RWPE1 (cell line): Measurements from ENCODE around the gene HHIP.

Experiments
- CTCF ChIA-PET: fragments of 350-600 bp; sonication (Branson Sonifier 250); formaldehyde crosslinking; extraction: SDS; loops from one replicate; lab custom pipeline; 2021; lab: Yijun Ruan, JAX
- POLR2A ChIA-PET: fragments of 400-600 bp; formaldehyde crosslinking; extraction: SDS; loops from one replicate; lab custom pipeline; 2020; ENCODE audit warnings: antibody characterized with exemption; ENCODE audit not compliant: low non-redundant PET; lab: Yijun Ruan, JAX
- DNase-seq: peaks from one replicate; pipeline ENCODE4 v3.0.0; 2012; ENCODE audit warnings: low spot score
- H3K27ac ChIP-seq: fragments of 450-650 bp; 2 replicates; pipeline ENCODE4 v1.5.1; 2017
- CTCF ChIP-seq: fragments of 450-650 bp; conservative IDR thresholded peaks from 2 replicates; pipeline ENCODE4 v1.5.1; 2017; ENCODE audit warnings: low read depth, mild to moderate bottlenecking

HHIP gene

GRCh38 chr4:144647095-144647561 lies 1.2 kb downstream of the HHIP start:
- H3K27ac ChIP-seq = peak overlapping the region; percentile 68; the same call in 1 of the 2 replicates
- ChIA-PET POLR2A (no interaction called here), CTCF (no interaction called here)
- peak; percentile 29 for DNase-seq
- no peak for TF ChIP-seq CTCF

GRCh38 chr4:144647590-144647989 lies 1.6 kb downstream of the HHIP start:
- no peak for DNase-seq
- no peak for TF ChIP-seq CTCF
- ChIA-PET CTCF (no interaction called here), POLR2A (no interaction called here)
- no peak overlapping the region for H3K27ac ChIP-seq

DNA sequence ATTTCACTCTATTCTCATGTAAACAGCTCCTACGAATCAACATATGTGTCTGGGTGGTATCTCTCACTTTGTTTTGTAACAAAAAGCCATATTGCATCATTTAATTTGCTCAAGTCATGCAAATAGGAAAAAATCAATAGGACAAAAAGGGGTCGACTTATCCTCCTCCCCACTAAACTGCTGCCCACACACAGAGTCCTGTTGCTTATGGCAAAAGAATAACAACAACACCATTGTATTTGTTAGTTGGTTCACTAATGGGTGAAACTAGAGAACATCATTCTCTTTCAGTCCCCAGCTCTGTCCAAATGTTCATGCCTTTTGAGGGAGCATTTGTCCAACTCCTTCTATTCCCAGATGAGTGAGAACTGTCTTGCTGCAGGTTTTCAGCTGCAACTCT lies 2.1 kb downstream of the HHIP start:
- no peak for DNase-seq
- no peak for TF ChIP-seq CTCF
- CTCF ChIA-PET = no interaction called here
- no peak overlapping the region for H3K27ac ChIP-seq
- POLR2A ChIA-PET = no interaction called here

DNA sequence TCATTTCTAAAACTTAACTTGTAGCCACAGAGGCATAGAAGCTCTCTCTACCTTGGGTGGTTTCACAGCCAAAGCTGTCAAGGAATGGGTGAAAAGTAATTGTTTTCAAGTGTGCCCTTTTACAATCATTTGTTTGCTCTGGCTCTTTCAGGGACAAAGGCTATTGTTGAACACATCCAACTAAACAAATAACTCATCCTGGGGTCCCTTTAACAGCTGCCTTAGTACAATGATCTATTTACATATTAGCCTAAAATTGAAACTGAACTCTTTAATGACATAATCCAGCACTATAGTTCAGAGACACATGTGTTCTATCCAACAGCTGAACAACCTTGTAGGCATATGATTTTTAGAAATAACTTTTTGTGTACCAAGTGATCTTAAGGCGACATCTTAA lies 3.7 kb downstream of the HHIP start:
- POLR2A ChIA-PET = no interaction called here
- TF ChIP-seq CTCF = no peak
- H3K27ac ChIP-seq = no peak overlapping the region
- DNase-seq = no peak
- CTCF ChIA-PET = interaction anchor here (0.5 to 0.6 kb wide), 2 partner anchors 222 to 1219 kb away, joined by 3 read pairs; no protein-coding TSS in a partner anchor

DNA sequence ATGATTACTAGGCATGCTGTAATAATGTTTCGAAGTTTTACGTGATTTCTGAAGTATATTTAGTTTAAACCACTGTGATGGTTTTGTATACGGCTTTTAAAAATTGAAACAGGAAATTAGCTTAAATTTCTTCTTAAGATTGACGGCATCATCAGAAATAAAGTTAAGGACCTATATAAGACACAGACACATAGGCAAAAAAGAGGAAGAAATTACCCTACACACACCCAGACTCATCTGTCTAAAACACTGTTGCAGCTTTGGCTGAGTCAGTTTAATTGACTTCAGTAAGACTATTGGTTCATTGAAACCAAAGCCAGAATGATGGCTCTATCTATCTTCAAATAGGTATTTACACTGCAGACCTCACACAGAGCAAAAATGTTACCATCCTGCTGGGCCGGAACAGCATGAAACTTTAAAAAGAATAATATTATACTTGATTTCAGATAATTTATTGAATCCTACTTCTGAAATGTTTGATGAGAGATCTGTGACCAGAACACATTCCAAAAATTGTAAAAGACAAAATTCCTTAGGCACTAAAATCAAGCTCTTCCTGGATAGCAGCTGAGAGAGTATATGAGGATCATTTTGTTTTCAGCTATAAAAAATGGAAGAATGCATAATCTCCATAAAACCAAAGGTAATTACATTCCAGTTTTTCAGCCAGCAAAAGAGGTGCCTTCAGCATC lies 4.5 kb downstream of the HHIP start:
- H3K27ac ChIP-seq = no peak overlapping the region
- DNase-seq = no peak
- no peak for TF ChIP-seq CTCF
- ChIA-PET POLR2A (no interaction called here), CTCF (interaction anchor here (0.6 kb wide), 1 partner anchor 1218 kb away, joined by 3 read pairs; no protein-coding TSS in a partner anchor)

GRCh38 chr4:144653781-144654545 lies 8.0 kb downstream of the HHIP start:
- DNase-seq = no peak
- ChIA-PET CTCF (no interaction called here), POLR2A (no interaction called here)
- H3K27ac ChIP-seq = no peak overlapping the region
- TF ChIP-seq CTCF = no peak
